ENCODE results near the gene DOCK6. TPM values are rescaled to one million over a fixed set of nuclear protein-coding genes. Genes with fewer than 3 reads are reported as not detected.

The DOCK6 gene
- total RNA-seq, 2 experiments from 2014 or later, result 24.1 to 74.6 TPM

- intact Hi-C loops (cut with micrococcal nuclease; ENCODE audit: unreplicated experiment), result no loop called here
- CTCF ChIA-PET (ENCODE audit: unreplicated experiment), result no interaction called here
These were observed 22.3 kb downstream of the DOCK6 start for GRCh38 chr19:11240008-11240444.

DNA sequence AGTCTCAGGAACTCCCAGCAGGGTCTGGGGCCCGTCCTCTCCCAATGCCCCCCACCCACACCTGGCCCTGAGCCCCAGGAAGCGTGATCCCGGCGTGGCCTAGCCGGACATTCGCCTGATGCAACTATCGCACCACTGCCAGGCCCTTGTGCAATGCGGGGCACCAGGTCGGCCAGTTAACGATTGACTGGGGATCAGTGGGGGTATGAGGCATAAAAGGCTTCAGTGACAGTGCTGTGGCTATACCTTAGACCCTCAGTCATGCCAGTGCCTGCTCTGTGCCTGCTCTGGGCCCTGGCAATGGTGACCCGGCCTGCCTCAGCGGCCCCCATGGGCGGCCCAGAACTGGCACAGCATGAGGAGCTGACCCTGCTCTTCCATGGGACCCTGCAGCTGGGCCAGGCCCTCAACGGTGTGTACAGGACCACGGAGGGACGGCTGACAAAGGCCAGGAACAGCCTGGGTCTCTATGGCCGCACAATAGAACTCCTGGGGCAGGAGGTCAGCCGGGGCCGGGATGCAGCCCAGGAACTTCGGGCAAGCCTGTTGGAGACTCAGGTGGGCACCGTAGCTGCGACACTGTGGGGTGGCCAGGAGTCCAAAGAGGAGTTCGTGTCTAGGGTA lies 22.8 kb downstream of the DOCK6 start, which contains the start of gene ANGPTL8:
TSS of gene ANGPTL8 (plus strand) at position 243 of the 624 bp plus-strand sequence. CDS start at position 262, 19 bp downstream.
- Histone ChIP-seq H4K20me1 (ENCODE audit: insufficient read depth, low read length) (no peaks in the 10 kb centered on the region), H3K4me3 (ENCODE audit: low read depth, low read length, poor library complexity, severe bottlenecking) (no peak within 1 kb of the TSS), H3K9me2 (ENCODE audit: insufficient read depth, low read length) (no peaks in the 10 kb centered on the region), H3K36me3 (ENCODE audit: insufficient read depth, low read length) (peaks cover 4% of the 10 kb centered on the region; the same call in 1 of the 2 replicates), H3K79me2 (ENCODE audit: insufficient read depth, low read depth, low read length) (no peaks in the 10 kb centered on the region), H2AFZ (ENCODE audit: low read length) (no peak within 1 kb of the TSS), H3K4me2 (ENCODE audit: low read length) (no peak within 1 kb of the TSS), H3K4me1 (ENCODE audit: insufficient read depth, low read length, poor library complexity, severe bottlenecking) (no peaks in the 10 kb centered on the region), H3K27ac (ENCODE audit: low read depth, low read length, poor library complexity, severe bottlenecking) (no peak within 1 kb of the TSS), H3K9me3 (ENCODE audit: low read length) (no peaks in the 10 kb centered on the region)
- no TSS peak for BruUV-seq (replicated peaks)
- CTCF ChIA-PET (ENCODE audit: unreplicated experiment), result no interaction called here
- DNase-seq (ENCODE audit: low spot score), result no peak
- POLR2A ChIA-PET, result no interaction called here
- intact Hi-C loops (cut with micrococcal nuclease; ENCODE audit: unreplicated experiment), result no loop called here
- no peak for TF ChIP-seq EZH2phosphoT487 (IDR thresholded peaks at IDR 0.05; ENCODE audit: borderline replicate concordance, low read depth, low read length)
- TF ChIP-seq CTCF (conservative IDR thresholded peaks at IDR 0.05; ENCODE audit: low read length), result no peak

More at GRCh38 chr19:11240008-11240444, 22.3 kb downstream of the DOCK6 start:
- Histone ChIP-seq H3K4me3 (ENCODE audit: low read depth, low read length, poor library complexity, severe bottlenecking) (no peak overlapping the region), H3K79me2 (ENCODE audit: insufficient read depth, low read depth, low read length) (no peaks in the 10 kb centered on the region), H3K36me3 (ENCODE audit: insufficient read depth, low read length) (peaks cover 4% of the 10 kb centered on the region; the same call in 1 of the 2 replicates), H3K9me3 (ENCODE audit: low read length) (no peaks in the 10 kb centered on the region), H3K9me2 (ENCODE audit: insufficient read depth, low read length) (no peaks in the 10 kb centered on the region), H2AFZ (ENCODE audit: low read length) (no peak overlapping the region), H3K4me1 (ENCODE audit: insufficient read depth, low read length, poor library complexity, severe bottlenecking) (no peaks in the 10 kb centered on the region), H3K27ac (ENCODE audit: low read depth, low read length, poor library complexity, severe bottlenecking) (no peak overlapping the region), H3K4me2 (ENCODE audit: low read length) (no peak overlapping the region), H4K20me1 (ENCODE audit: insufficient read depth, low read length) (no peaks in the 10 kb centered on the region)
- no peak for TF ChIP-seq CTCF (conservative IDR thresholded peaks at IDR 0.05; ENCODE audit: low read length)
- TF ChIP-seq EZH2phosphoT487 (IDR thresholded peaks at IDR 0.05; ENCODE audit: borderline replicate concordance, low read depth, low read length), result no peak
- POLR2A ChIA-PET, result no interaction called here
- BruUV-seq (replicated peaks), result no TSS peak
- DNase-seq (ENCODE audit: low spot score), result no peak

DNA sequence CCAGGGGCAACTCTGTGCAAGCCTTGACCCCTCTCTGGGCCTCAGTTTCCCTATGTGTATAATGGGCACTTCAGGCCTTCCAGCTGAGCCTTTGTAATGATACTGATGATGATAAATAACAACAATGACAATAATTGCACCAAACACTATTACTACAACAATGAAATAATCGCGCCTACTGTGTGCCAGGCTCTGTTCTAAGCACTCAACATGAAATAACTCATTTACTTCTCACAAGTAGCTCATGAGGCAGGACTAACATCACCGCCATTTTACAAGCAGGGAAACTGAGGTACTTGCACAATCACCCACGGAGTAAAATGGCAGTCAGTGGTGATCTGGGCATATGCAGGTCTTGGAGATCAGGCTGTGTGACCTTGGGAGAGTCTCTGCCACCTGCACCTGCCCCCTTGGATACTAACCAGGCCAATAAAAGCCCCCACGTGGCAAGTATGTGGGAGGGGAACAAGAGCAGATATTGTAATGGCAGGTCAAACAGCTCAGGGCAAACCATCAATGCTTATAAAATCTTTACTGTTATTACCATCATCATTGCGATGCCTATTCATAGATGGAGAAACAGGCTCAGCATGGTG lies 23.4 kb downstream of the DOCK6 start:
- no peak overlapping the region for H3K4me3 ChIP-seq (ENCODE audit: low read depth, low read length, poor library complexity, severe bottlenecking)
- CTCF ChIA-PET (ENCODE audit: unreplicated experiment), result no interaction called here
- H3K9me3 ChIP-seq (ENCODE audit: low read length), result no peaks in the 10 kb centered on the region
- POLR2A ChIA-PET, result no interaction called here
- H3K79me2 ChIP-seq (ENCODE audit: insufficient read depth, low read depth, low read length), result no peaks in the 10 kb centered on the region
- H3K36me3 ChIP-seq (ENCODE audit: insufficient read depth, low read length), result peaks cover 4% of the 10 kb centered on the region; the same call in 1 of the 2 replicates
- intact Hi-C loops (cut with micrococcal nuclease; ENCODE audit: unreplicated experiment), result no loop called here
- no peak overlapping the region for H3K27ac ChIP-seq (ENCODE audit: low read depth, low read length, poor library complexity, severe bottlenecking)
- H3K4me2 ChIP-seq (ENCODE audit: low read length), result no peak overlapping the region
- no peak for DNase-seq (ENCODE audit: low spot score)
- H4K20me1 ChIP-seq (ENCODE audit: insufficient read depth, low read length), result no peaks in the 10 kb centered on the region
- H3K4me1 ChIP-seq (ENCODE audit: insufficient read depth, low read length, poor library complexity, severe bottlenecking), result no peaks in the 10 kb centered on the region
- BruUV-seq (replicated peaks), result no TSS peak
- TF ChIP-seq CTCF (conservative IDR thresholded peaks at IDR 0.05; ENCODE audit: low read length) (no peak), EZH2phosphoT487 (IDR thresholded peaks at IDR 0.05; ENCODE audit: borderline replicate concordance, low read depth, low read length) (no peak)
- no peak overlapping the region for H2AFZ ChIP-seq (ENCODE audit: low read length)
- no peaks in the 10 kb centered on the region for H3K9me2 ChIP-seq (ENCODE audit: insufficient read depth, low read length)
